ENCODE results near the gene UBE2I. TPM values are rescaled to one million over a fixed set of nuclear protein-coding genes. Genes with fewer than 3 reads are reported as not detected.
A peak's percentile ranks its signal among the peaks of the same experiment; 100 is the strongest.
"Not testable (repeated sequence)": the region's sequence is repeated elsewhere in the genome, so short reads cannot be mapped to it uniquely, and the experiment has no call there.

Gene UBE2I
- total RNA-seq, 1 experiment from 2014 or later: 229 TPM

- POLR2A ChIA-PET: no interaction called here
- Mint-ChIP-seq H3K27ac (no peak overlapping the region), H3K27me3 (ENCODE audit: low read depth) (peaks cover 25% of the 10 kb centered on the region), H3K36me3 (peaks cover 9% of the 10 kb centered on the region; the same call in 1 of the 2 replicates), H3K9me3 (peaks cover 15% of the 10 kb centered on the region), H3K4me3 (no peak overlapping the region), H3K4me1 (peaks cover 3% of the 10 kb centered on the region)
- TF ChIP-seq ZNF416 (CRISPR knock-in tag; IDR thresholded peaks at IDR 0.05) (no peak), NR3C1 (CRISPR knock-in tag; conservative IDR thresholded peaks at IDR 0.05; ENCODE audit: low read depth) (no peak)
- ATAC-seq (no peak), DNase-seq (ENCODE audit: low spot score) (no peak)
- CTCF ChIA-PET: no interaction called here
Measured at GRCh38 chr16:1265090-1265630, 44.3 kb upstream of the UBE2I start.

- Mint-ChIP-seq H3K27ac (no peak overlapping the region), H3K27me3 (ENCODE audit: low read depth) (peaks cover 18% of the 10 kb centered on the region), H3K4me1 (peaks cover 3% of the 10 kb centered on the region), H3K4me3 (no peak overlapping the region), H3K9me3 (peaks cover 15% of the 10 kb centered on the region), H3K36me3 (peaks cover 9% of the 10 kb centered on the region; the same call in 1 of the 2 replicates)
- CTCF ChIA-PET: no interaction called here
- TF ChIP-seq ZNF671 (CRISPR knock-in tag; IDR thresholded peaks at IDR 0.05) (no peak), EMX1 (CRISPR knock-in tag; IDR thresholded peaks at IDR 0.05) (no peak), SMAD3 (CRISPR knock-in tag; IDR thresholded peaks at IDR 0.05; ENCODE audit: borderline replicate concordance) (no peak), OVOL2 (CRISPR knock-in tag; IDR thresholded peaks at IDR 0.05; ENCODE audit: borderline replicate concordance) (no peak), CTCF (IDR thresholded peaks at IDR 0.05) (no peak), AR (CRISPR knock-in tag; IDR thresholded peaks at IDR 0.05) (no peak)
- DNase-seq (ENCODE audit: low spot score) (no peak), ATAC-seq (no peak)
- POLR2A ChIA-PET: no interaction called here
Measured at GRCh38 chr16:1265826-1266225, 43.6 kb upstream of the UBE2I start.

GRCh38 chr16:1269418-1269817 is 40.0 kb upstream of the UBE2I start:
- Mint-ChIP-seq H3K9me3 (peaks cover 12% of the 10 kb centered on the region), H3K4me3 (peak overlapping the region; percentile 60; the same call in 1 of the 2 replicates)
- not testable (repeated sequence) for ATAC-seq; H3K27me3 Mint-ChIP-seq (ENCODE audit: low read depth); DNase-seq (ENCODE audit: low spot score); H3K4me1 Mint-ChIP-seq; H3K36me3 Mint-ChIP-seq; H3K27ac Mint-ChIP-seq
- POLR2A ChIA-PET: interaction anchor here (0.7 kb wide), 1 partner anchor 302 kb away, joined by 3 read pairs; no protein-coding TSS in a partner anchor
- CTCF ChIA-PET: interaction anchor here (0.8 kb wide), 1 partner anchor 20 kb away, joined by 3 read pairs; no protein-coding TSS in a partner anchor
- TF ChIP-seq ZNF121 (CRISPR knock-in tag; IDR thresholded peaks at IDR 0.05): peak; percentile 53; the same call in 1 of the 2 replicates

- ATAC-seq (no peak), DNase-seq (ENCODE audit: low spot score) (no peak)
- Mint-ChIP-seq H3K36me3 (no peaks in the 10 kb centered on the region), H3K4me3 (no peak overlapping the region), H3K9me3 (peaks cover 2% of the 10 kb centered on the region), H3K27me3 (ENCODE audit: low read depth) (peaks cover 6% of the 10 kb centered on the region; the same call in 1 of the 2 replicates), H3K27ac (no peak overlapping the region), H3K4me1 (peaks cover 3% of the 10 kb centered on the region)
- ChIA-PET POLR2A (no interaction called here), CTCF (no interaction called here)
- TF ChIP-seq MYBL2 (CRISPR knock-in tag; IDR thresholded peaks at IDR 0.05) (no peak), FOXK1 (CRISPR knock-in tag; IDR thresholded peaks at IDR 0.05) (no peak), ZBTB43 (CRISPR knock-in tag; IDR thresholded peaks at IDR 0.05) (no peak), TEAD4 (CRISPR knock-in tag; IDR thresholded peaks at IDR 0.05) (no peak), E2F1 (CRISPR knock-in tag; IDR thresholded peaks at IDR 0.05) (no peak), ZNF121 (CRISPR knock-in tag; IDR thresholded peaks at IDR 0.05) (no peak), MXD4 (CRISPR knock-in tag; IDR thresholded peaks at IDR 0.05; ENCODE audit: borderline replicate concordance) (no peak), PREB (CRISPR knock-in tag; IDR thresholded peaks at IDR 0.05; ENCODE audit: borderline replicate concordance) (no peak), ETV6 (CRISPR knock-in tag; IDR thresholded peaks at IDR 0.05) (no peak), AR (CRISPR knock-in tag; IDR thresholded peaks at IDR 0.05) (no peak), TCF7 (CRISPR knock-in tag; IDR thresholded peaks at IDR 0.05; ENCODE audit: low read depth) (no peak)
Measured at GRCh38 chr16:1271380-1271723, 38.1 kb upstream of the UBE2I start.

All from WTC11 (cell line).